ENCODE data around the gene BTAF1.

The BTAF1 gene

GRCh38 chr10:91923371-91924211 is at the start of gene BTAF1:
TSS of gene BTAF1 (plus strand) at chr10:91923770. CDS start at chr10:91924077, 307 bp downstream.
- Mint-ChIP-seq H3K36me3 (ENCODE audit: low read depth) (peaks cover 13% of the 10 kb centered on the region), H3K4me3 (peak within 1 kb of the TSS; percentile 87), H3K9me3 (peaks cover 4% of the 10 kb centered on the region), H3K27ac (peak within 1 kb of the TSS; percentile 98), H3K27me3 (ENCODE audit: low read depth) (peaks cover 2% of the 10 kb centered on the region), H3K4me1 (ENCODE audit: low read depth) (peaks cover 21% of the 10 kb centered on the region)
- DNase-seq (ENCODE audit: low spot score) = peak; percentile 89

GRCh38 chr10:91875156-91875555 is 48.4 kb upstream of the BTAF1 start:
- no peaks in the 10 kb centered on the region for H3K27me3 Mint-ChIP-seq (ENCODE audit: low read depth)
- H3K9me3 Mint-ChIP-seq = no peaks in the 10 kb centered on the region
- no peaks in the 10 kb centered on the region for H3K36me3 Mint-ChIP-seq (ENCODE audit: low read depth)
- H3K27ac Mint-ChIP-seq = no peak overlapping the region
- H3K4me3 Mint-ChIP-seq = no peak overlapping the region
- DNase-seq (ENCODE audit: low spot score) = no peak
- no peaks in the 10 kb centered on the region for H3K4me1 Mint-ChIP-seq (ENCODE audit: low read depth)

GRCh38 chr10:91875779-91876178 is 47.8 kb upstream of the BTAF1 start:
- H3K27me3 Mint-ChIP-seq (ENCODE audit: low read depth) = peaks cover under 1% of the 10 kb centered on the region
- H3K27ac Mint-ChIP-seq = no peak overlapping the region
- H3K36me3 Mint-ChIP-seq (ENCODE audit: low read depth) = no peaks in the 10 kb centered on the region
- DNase-seq (ENCODE audit: low spot score) = no peak
- no peaks in the 10 kb centered on the region for H3K4me1 Mint-ChIP-seq (ENCODE audit: low read depth)
- no peak overlapping the region for H3K4me3 Mint-ChIP-seq
- H3K9me3 Mint-ChIP-seq = no peaks in the 10 kb centered on the region

GRCh38 chr10:91879515-91880170 is 43.9 kb upstream of the BTAF1 start:
- Mint-ChIP-seq H3K9me3 (no peaks in the 10 kb centered on the region), H3K27me3 (ENCODE audit: low read depth) (peaks cover 16% of the 10 kb centered on the region), H3K27ac (no peak overlapping the region), H3K36me3 (ENCODE audit: low read depth) (no peaks in the 10 kb centered on the region), H3K4me1 (ENCODE audit: low read depth) (no peaks in the 10 kb centered on the region), H3K4me3 (no peak overlapping the region)
- DNase-seq (ENCODE audit: low spot score) = no peak

GRCh38 chr10:91880310-91880709 is 43.3 kb upstream of the BTAF1 start:
- no peaks in the 10 kb centered on the region for H3K4me1 Mint-ChIP-seq (ENCODE audit: low read depth)
- H3K27me3 Mint-ChIP-seq (ENCODE audit: low read depth) = peaks cover 18% of the 10 kb centered on the region
- no peak overlapping the region for H3K4me3 Mint-ChIP-seq
- H3K27ac Mint-ChIP-seq = no peak overlapping the region
- H3K36me3 Mint-ChIP-seq (ENCODE audit: low read depth) = no peaks in the 10 kb centered on the region
- no peaks in the 10 kb centered on the region for H3K9me3 Mint-ChIP-seq
- DNase-seq (ENCODE audit: low spot score) = no peak

- Mint-ChIP-seq H3K4me1 (ENCODE audit: low read depth) (peaks cover 7% of the 10 kb centered on the region), H3K9me3 (no peaks in the 10 kb centered on the region), H3K4me3 (no peak overlapping the region), H3K27ac (no peak overlapping the region), H3K36me3 (ENCODE audit: low read depth) (no peaks in the 10 kb centered on the region), H3K27me3 (ENCODE audit: low read depth) (peaks cover 38% of the 10 kb centered on the region)
- DNase-seq (ENCODE audit: low spot score) = no peak
Measured at GRCh38 chr10:91883549-91884444, 39.8 kb upstream of the BTAF1 start.

GRCh38 chr10:91884536-91884935 is 39.0 kb upstream of the BTAF1 start:
- H3K27ac Mint-ChIP-seq = no peak overlapping the region
- DNase-seq (ENCODE audit: low spot score) = no peak
- peaks cover 7% of the 10 kb centered on the region for H3K4me1 Mint-ChIP-seq (ENCODE audit: low read depth)
- no peaks in the 10 kb centered on the region for H3K9me3 Mint-ChIP-seq
- no peak overlapping the region for H3K4me3 Mint-ChIP-seq
- H3K27me3 Mint-ChIP-seq (ENCODE audit: low read depth) = peaks cover 41% of the 10 kb centered on the region
- no peaks in the 10 kb centered on the region for H3K36me3 Mint-ChIP-seq (ENCODE audit: low read depth)

GRCh38 chr10:91885362-91886079 is 38.0 kb upstream of the BTAF1 start:
- Mint-ChIP-seq H3K27me3 (ENCODE audit: low read depth) (peaks cover 42% of the 10 kb centered on the region), H3K4me3 (no peak overlapping the region), H3K9me3 (no peaks in the 10 kb centered on the region), H3K36me3 (ENCODE audit: low read depth) (no peaks in the 10 kb centered on the region), H3K4me1 (ENCODE audit: low read depth) (peaks cover 7% of the 10 kb centered on the region), H3K27ac (no peak overlapping the region)
- DNase-seq (ENCODE audit: low spot score) = no peak

- Mint-ChIP-seq H3K36me3 (ENCODE audit: low read depth) (no peaks in the 10 kb centered on the region), H3K27ac (no peak overlapping the region), H3K4me3 (peak overlapping the region; percentile 89), H3K27me3 (ENCODE audit: low read depth) (peaks cover 36% of the 10 kb centered on the region), H3K4me1 (ENCODE audit: low read depth) (peaks cover 7% of the 10 kb centered on the region), H3K9me3 (no peaks in the 10 kb centered on the region)
- no peak for DNase-seq (ENCODE audit: low spot score)
Measured at GRCh38 chr10:91886954-91887271, 36.7 kb upstream of the BTAF1 start.

- Mint-ChIP-seq H3K36me3 (ENCODE audit: low read depth) (no peaks in the 10 kb centered on the region), H3K9me3 (no peaks in the 10 kb centered on the region), H3K4me3 (peak overlapping the region; percentile 89), H3K27ac (no peak overlapping the region), H3K4me1 (ENCODE audit: low read depth) (peaks cover 7% of the 10 kb centered on the region), H3K27me3 (ENCODE audit: low read depth) (peaks cover 36% of the 10 kb centered on the region)
- peak; percentile 7 for DNase-seq (ENCODE audit: low spot score)
Measured at GRCh38 chr10:91887272-91888076, 36.1 kb upstream of the BTAF1 start.

- Mint-ChIP-seq H3K4me3 (no peak overlapping the region), H3K4me1 (ENCODE audit: low read depth) (peaks cover 7% of the 10 kb centered on the region), H3K36me3 (ENCODE audit: low read depth) (no peaks in the 10 kb centered on the region), H3K9me3 (no peaks in the 10 kb centered on the region), H3K27ac (no peak overlapping the region), H3K27me3 (ENCODE audit: low read depth) (peaks cover 15% of the 10 kb centered on the region)
- DNase-seq (ENCODE audit: low spot score) = no peak
Measured at GRCh38 chr10:91891125-91892001, 32.2 kb upstream of the BTAF1 start.

GRCh38 chr10:91893051-91893450 is 30.5 kb upstream of the BTAF1 start:
- no peak for DNase-seq (ENCODE audit: low spot score)
- H3K9me3 Mint-ChIP-seq = no peaks in the 10 kb centered on the region
- peaks cover under 1% of the 10 kb centered on the region for H3K4me1 Mint-ChIP-seq (ENCODE audit: low read depth)
- H3K27me3 Mint-ChIP-seq (ENCODE audit: low read depth) = peaks cover 4% of the 10 kb centered on the region
- H3K4me3 Mint-ChIP-seq = no peak overlapping the region
- no peak overlapping the region for H3K27ac Mint-ChIP-seq
- no peaks in the 10 kb centered on the region for H3K36me3 Mint-ChIP-seq (ENCODE audit: low read depth)
